AG04450 (cell line): ENCODE results near the gene BHMT. TPM values are rescaled to one million over a fixed set of nuclear protein-coding genes. Genes with fewer than 3 reads are reported as not detected.

Experiments
- CTCF ChIA-PET: fragments of 300-600, 350-600 bp; formaldehyde crosslinking; extraction: SDS; loops from one replicate; lab custom pipeline; 2022; ENCODE audit warnings: antibody characterized with exemption, inconsistent platforms; lab: Charles Lee
- POLR2A ChIA-PET: fragments of 350-600 bp; formaldehyde crosslinking; extraction: SDS; loops from one replicate; lab custom pipeline; 2021; ENCODE audit warnings: antibody characterized with exemption, inconsistent platforms; lab: Yijun Ruan, JAX
- DNase-seq: peaks from one replicate; pipeline ENCODE4 v3.0.0-alpha.2; 2011; ENCODE audit warnings: low read depth, low spot score
- H3K27ac ChIP-seq: one replicate; pipeline ENCODE4 v1.5.1; 2012; ENCODE audit warnings: low read depth, low read length, control low read depth
- H3K27me3 ChIP-seq: one replicate; pipeline ENCODE4 v1.6.0; 2012; ENCODE audit warnings: low read length; ENCODE audit not compliant: control insufficient read depth, insufficient read depth
- H3K4me3 ChIP-seq: 2 replicates; pipeline ENCODE4 v1.5.1; 2011; ENCODE audit warnings: mild to moderate bottlenecking, low read depth, low read length, control low read depth
- H3K9me3 ChIP-seq: 2 replicates; pipeline ENCODE4 v1.5.1; 2012; ENCODE audit warnings: low read length; ENCODE audit not compliant: control insufficient read depth, insufficient read depth
- polyA plus RNA-seq: library from polyadenylated mRNA; depleted of rRNA; stranded (reverse); fragments of >200 nt; gene quantifications from 2 replicates; pipeline ENCODE4 v1.2.3, GENCODE V29; 2011; rRNA removed
- small RNA-seq: library from RNA; depleted of rRNA; stranded (forward); fragments of <200 nt; gene quantifications from one replicate; pipeline ENCODE3, GENCODE V24; 2012; ENCODE audit warnings: low read depth; ENCODE audit not compliant: insufficient read length
- TF ChIP-seq, protein P1 (sequence below): IDR thresholded peaks from 2 replicates; pipeline ENCODE4 v1.5.1; 2011; ENCODE audit warnings: low read depth, low read length, control low read depth, inconsistent platforms

BHMT gene
- polyA plus RNA-seq, 1 experiment, result not detected

DNA sequence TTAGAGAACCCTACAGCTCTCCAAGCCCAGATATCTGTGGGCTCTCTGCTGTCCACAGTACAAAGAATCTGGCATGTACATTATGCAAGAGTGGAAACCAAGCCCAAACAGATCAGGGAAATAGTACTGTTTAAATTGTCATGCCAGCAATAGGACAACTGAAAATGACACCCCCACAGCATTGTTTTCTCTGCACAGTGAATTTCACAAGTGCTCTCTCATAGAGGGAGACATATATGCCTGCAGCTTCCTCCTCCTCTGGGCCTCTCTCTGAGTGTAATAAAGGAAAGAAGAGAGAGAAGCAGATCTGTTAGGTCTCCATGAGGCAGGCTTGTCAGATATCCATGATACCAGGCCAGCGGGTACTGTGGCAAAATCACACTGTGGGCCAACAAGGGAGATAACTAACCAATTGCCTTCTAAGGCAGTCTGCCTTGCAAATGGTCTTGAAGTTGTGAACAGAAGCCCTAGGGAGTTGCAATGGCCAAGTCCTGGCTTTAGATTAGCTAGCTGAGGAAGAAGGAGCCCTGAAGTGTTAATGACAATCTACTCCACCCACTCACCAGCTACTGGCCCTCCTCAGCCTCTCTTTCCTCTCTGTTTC lies 69.9 kb downstream of the BHMT start:
- Histone ChIP-seq H3K27me3 (peaks cover 5% of the 10 kb centered on the region), H3K27ac (no peak overlapping the region), H3K9me3 (no peaks in the 10 kb centered on the region), H3K4me3 (no peak overlapping the region)
- CTCF ChIA-PET, result interaction anchor here (0.5 to 1.5 kb wide), 4 partner anchors 19 to 157 kb away, joined by 3 to 5 read pairs (median 4); no protein-coding TSS in a partner anchor
- TF ChIP-seq, protein P1, sequence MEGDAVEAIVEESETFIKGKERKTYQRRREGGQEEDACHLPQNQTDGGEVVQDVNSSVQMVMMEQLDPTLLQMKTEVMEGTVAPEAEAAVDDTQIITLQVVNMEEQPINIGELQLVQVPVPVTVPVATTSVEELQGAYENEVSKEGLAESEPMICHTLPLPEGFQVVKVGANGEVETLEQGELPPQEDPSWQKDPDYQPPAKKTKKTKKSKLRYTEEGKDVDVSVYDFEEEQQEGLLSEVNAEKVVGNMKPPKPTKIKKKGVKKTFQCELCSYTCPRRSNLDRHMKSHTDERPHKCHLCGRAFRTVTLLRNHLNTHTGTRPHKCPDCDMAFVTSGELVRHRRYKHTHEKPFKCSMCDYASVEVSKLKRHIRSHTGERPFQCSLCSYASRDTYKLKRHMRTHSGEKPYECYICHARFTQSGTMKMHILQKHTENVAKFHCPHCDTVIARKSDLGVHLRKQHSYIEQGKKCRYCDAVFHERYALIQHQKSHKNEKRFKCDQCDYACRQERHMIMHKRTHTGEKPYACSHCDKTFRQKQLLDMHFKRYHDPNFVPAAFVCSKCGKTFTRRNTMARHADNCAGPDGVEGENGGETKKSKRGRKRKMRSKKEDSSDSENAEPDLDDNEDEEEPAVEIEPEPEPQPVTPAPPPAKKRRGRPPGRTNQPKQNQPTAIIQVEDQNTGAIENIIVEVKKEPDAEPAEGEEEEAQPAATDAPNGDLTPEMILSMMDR, result no peak
- POLR2A ChIA-PET, result no interaction called here
- no peak for DNase-seq

Small RNA genes lying within 50 kb of the gene (small RNA-seq; reads per million reads assigned to genes)
- not detected for gene RNY3P1

Other genes starting within 250 kb of the BHMT start
- gene ARSB, start 126.5 kb upstream of the BHMT start, polyA plus RNA-seq, result 21.0 and 21.7 TPM in 2 replicates
- 1.7 and 1.9 TPM in 2 replicates for gene DMGDH, start 42.1 kb upstream of the BHMT start, polyA plus RNA-seq
- 8.9 and 9.6 TPM in 2 replicates for gene BHMT2, start 42.0 kb upstream of the BHMT start, polyA plus RNA-seq
- 5.8 and 7.2 TPM in 2 replicates for gene JMY, start 124.3 kb downstream of the BHMT start, polyA plus RNA-seq